ENCODE results near the gene GPR35. TPM values are rescaled to one million over a fixed set of nuclear protein-coding genes. Genes with fewer than 3 reads are reported as not detected.

The GPR35 gene
- total and polyA plus RNA-seq, 2 of the 13 experiments (the other 11 are each of a cell fraction or from before 2014, with no cell fraction given): 27.1 to 44.2 TPM

GRCh38 chr2:240614391-240614790 lies 10.9 kb upstream of the GPR35 start:
- BruUV-seq (replicated peaks): no TSS peak
- no peak for FAIRE-seq
- ATAC-seq: no peak
- CTCF ChIA-PET (ENCODE audit: low intra/inter-chr PET ratio, low total read pairs): no interaction called here
- Histone ChIP-seq H3K79me2 (ENCODE audit: insufficient read depth, low read length) (peaks cover 27% of the 10 kb centered on the region), H3K36me3 (replicated peaks in 1 of 2; ENCODE audit: control insufficient read depth in 1 of 2, insufficient read depth in 2 of 2, low read length in 2 of 2) (peaks cover 22 to 67% of the 10 kb centered on the region in 2 experiments), H3K4me3 (replicated peaks in 1 of 3; ENCODE audit: insufficient read depth in 1 of 3, low read depth in 2 of 3, low read length in 3 of 3) (no peak overlapping the region), H2AFZ (ENCODE audit: low read length) (no peak overlapping the region), H4K20me1 (ENCODE audit: insufficient read depth, low read length) (peaks cover 3% of the 10 kb centered on the region; the same call in 1 of the 2 replicates), H3K4me1 (ENCODE audit: insufficient read depth, low read length) (peaks cover 22% of the 10 kb centered on the region), H3K27ac (ENCODE audit: extremely low read length, insufficient read depth, low read length) (no peak overlapping the region), H3K4me2 (ENCODE audit: low read depth, low read length) (no peak overlapping the region), H3K9me3 (ENCODE audit: low read length) (peaks cover 22% of the 10 kb centered on the region), H3K9ac (ENCODE audit: insufficient read depth, low read depth, low read length) (no peak overlapping the region), H3K27me3 (ENCODE audit: control insufficient read depth in 1 of 2, insufficient read depth in 2 of 2, low read length in 2 of 2) (no peaks in the 10 kb centered on the region)
- no peak for TF ChIP-seq CSRNP2 (CRISPR knock-in tag; conservative IDR thresholded peaks at IDR 0.05; ENCODE audit: low read depth)
- no peak for TF ChIP-seq PAXIP1 (CRISPR knock-in tag; conservative IDR thresholded peaks at IDR 0.05)
- TF ChIP-seq GABPB1 (CRISPR knock-in tag; IDR thresholded peaks at IDR 0.05): no peak
- no peak for TF ChIP-seq ZNF367 (CRISPR knock-in tag; IDR thresholded peaks at IDR 0.05; ENCODE audit: borderline replicate concordance)
- no peak for TF ChIP-seq MYC (CRISPR knock-in tag; IDR thresholded peaks at IDR 0.05; ENCODE audit: borderline replicate concordance)
- TF ChIP-seq ZNF235 (CRISPR knock-in tag; IDR thresholded peaks at IDR 0.05; ENCODE audit: borderline replicate concordance): no peak
- TF ChIP-seq CERS6 (CRISPR knock-in tag; IDR thresholded peaks at IDR 0.05): no peak
- TF ChIP-seq ZKSCAN5 (CRISPR knock-in tag; IDR thresholded peaks at IDR 0.05): no peak
- TF ChIP-seq ZNF510 (CRISPR knock-in tag; IDR thresholded peaks at IDR 0.05; ENCODE audit: low read depth): no peak
- no peak for TF ChIP-seq NFIB (CRISPR knock-in tag; IDR thresholded peaks at IDR 0.05; ENCODE audit: borderline replicate concordance)
- TF ChIP-seq SP4 (CRISPR knock-in tag; IDR thresholded peaks at IDR 0.05): no peak
- TF ChIP-seq TBX3 (IDR thresholded peaks at IDR 0.05; ENCODE audit: borderline replicate concordance): no peak
- TF ChIP-seq IRF1 (CRISPR knock-in tag; IDR thresholded peaks at IDR 0.05; ENCODE audit: low read depth): no peak
- TF ChIP-seq MAFF (IDR thresholded peaks at IDR 0.05; ENCODE audit: low read depth, low read length): no peak
- no peak for TF ChIP-seq SKI (IDR thresholded peaks at IDR 0.05; ENCODE audit: partially characterized antibody)
- TF ChIP-seq KDM1A (CRISPR knock-in tag; IDR thresholded peaks at IDR 0.05): no peak
- no peak for TF ChIP-seq MIER3 (CRISPR knock-in tag; IDR thresholded peaks at IDR 0.05; ENCODE audit: borderline replicate concordance)
- POLR2A ChIA-PET: no interaction called here
- in situ Hi-C loops (cut with HindIII; ENCODE audit: extremely low pct_ligation_motif_present, low pct_unique_long_range_greater_than_20kb) (no loop called here), intact Hi-C loops (cut with micrococcal nuclease; ENCODE audit: unreplicated experiment) (no loop called here)
- WGBS (ENCODE audit: low lambda C conversion rate): 76% methylated on average over 9 of the region's 9 CpGs
- no peak for DNase-seq (ENCODE audit: low spot score)
